ENCODE data around the gene ME3.
A peak's percentile ranks its signal among the peaks of the same experiment; 100 is the strongest.

The ME3 gene

GRCh38 chr11:86459002-86459385 lies 213.4 kb downstream of the ME3 start:
- no peak overlapping the region for H3K27ac ChIP-seq (ENCODE audit: low read length)
- H3K4me2 ChIP-seq (ENCODE audit: low read depth, low read length): no peak overlapping the region

GRCh38 chr11:86458294-86459001 lies 214.0 kb downstream of the ME3 start:
- no peaks in the 10 kb centered on the region for H3K9me3 ChIP-seq (replicated peaks; ENCODE audit: insufficient read depth, low read length)
- H4K20me1 ChIP-seq (ENCODE audit: insufficient read depth, low read length): no peaks in the 10 kb centered on the region
- no peaks in the 10 kb centered on the region for H3F3A ChIP-seq (ENCODE audit: insufficient read depth, low read length)
- H3K27me3 ChIP-seq (replicated peaks; ENCODE audit: insufficient read depth, low read length): no peaks in the 10 kb centered on the region
- no peak overlapping the region for H3K9ac ChIP-seq (ENCODE audit: low read length)
- H3K4me1 ChIP-seq (ENCODE audit: low read length): peaks cover 7% of the 10 kb centered on the region; the same call in 1 of the 2 replicates
- no peaks in the 10 kb centered on the region for H3K9me2 ChIP-seq (replicated peaks; ENCODE audit: insufficient read depth, low read length)
- no peaks in the 10 kb centered on the region for H3K79me2 ChIP-seq (ENCODE audit: low read length)
- no peak overlapping the region for H3K27ac ChIP-seq (ENCODE audit: low read length)
- no peak for DNase-seq
- no peak overlapping the region for H2AFZ ChIP-seq (ENCODE audit: low read length)
- H3K4me2 ChIP-seq (ENCODE audit: low read depth, low read length): no peak overlapping the region
- H3K36me3 ChIP-seq (replicated peaks; ENCODE audit: insufficient read depth, low read length): no peaks in the 10 kb centered on the region
- TF ChIP-seq CTCF (IDR thresholded peaks at IDR 0.05; ENCODE audit: low read length) (no peak), EZH2 (optimal IDR thresholded peaks at IDR 0.05; ENCODE audit: low read depth, low read length) (no peak), EZH2phosphoT487 (IDR thresholded peaks at IDR 0.05; ENCODE audit: low read length) (no peak)
- no peak overlapping the region for H3K4me3 ChIP-seq (ENCODE audit: low read length)

More at GRCh38 chr11:86459002-86459385, 213.4 kb downstream of the ME3 start:
- Histone ChIP-seq H3K27me3 (replicated peaks; ENCODE audit: insufficient read depth, low read length) (no peaks in the 10 kb centered on the region), H4K20me1 (ENCODE audit: insufficient read depth, low read length) (no peaks in the 10 kb centered on the region), H3K9ac (ENCODE audit: low read length) (no peak overlapping the region), H3K9me3 (replicated peaks; ENCODE audit: insufficient read depth, low read length) (no peaks in the 10 kb centered on the region), H3K4me3 (ENCODE audit: low read length) (no peak overlapping the region), H3K4me1 (ENCODE audit: low read length) (peaks cover 5% of the 10 kb centered on the region; the same call in 1 of the 2 replicates), H3K9me2 (replicated peaks; ENCODE audit: insufficient read depth, low read length) (no peaks in the 10 kb centered on the region), H3K79me2 (ENCODE audit: low read length) (no peaks in the 10 kb centered on the region), H3K36me3 (replicated peaks; ENCODE audit: insufficient read depth, low read length) (no peaks in the 10 kb centered on the region), H2AFZ (ENCODE audit: low read length) (no peak overlapping the region), H3F3A (ENCODE audit: insufficient read depth, low read length) (no peaks in the 10 kb centered on the region)
- TF ChIP-seq EZH2phosphoT487 (IDR thresholded peaks at IDR 0.05; ENCODE audit: low read length) (no peak), EZH2 (optimal IDR thresholded peaks at IDR 0.05; ENCODE audit: low read depth, low read length) (no peak), CTCF (IDR thresholded peaks at IDR 0.05; ENCODE audit: low read length) (no peak)
- no peak for DNase-seq

GRCh38 chr11:86456075-86456939 lies 216.1 kb downstream of the ME3 start:
- Histone ChIP-seq H3K4me2 (ENCODE audit: low read depth, low read length) (no peak overlapping the region), H3K4me3 (ENCODE audit: low read length) (no peak overlapping the region), H3F3A (ENCODE audit: insufficient read depth, low read length) (no peaks in the 10 kb centered on the region), H3K27ac (ENCODE audit: low read length) (no peak overlapping the region), H2AFZ (ENCODE audit: low read length) (no peak overlapping the region), H3K4me1 (ENCODE audit: low read length) (peaks cover 10% of the 10 kb centered on the region; the same call in 1 of the 2 replicates), H4K20me1 (ENCODE audit: insufficient read depth, low read length) (no peaks in the 10 kb centered on the region), H3K79me2 (ENCODE audit: low read length) (no peaks in the 10 kb centered on the region), H3K9ac (ENCODE audit: low read length) (no peak overlapping the region), H3K9me2 (replicated peaks; ENCODE audit: insufficient read depth, low read length) (no peaks in the 10 kb centered on the region), H3K36me3 (replicated peaks; ENCODE audit: insufficient read depth, low read length) (no peaks in the 10 kb centered on the region), H3K27me3 (replicated peaks; ENCODE audit: insufficient read depth, low read length) (no peaks in the 10 kb centered on the region), H3K9me3 (replicated peaks; ENCODE audit: insufficient read depth, low read length) (no peaks in the 10 kb centered on the region)
- DNase-seq: peak; percentile 77
- TF ChIP-seq EZH2phosphoT487 (IDR thresholded peaks at IDR 0.05; ENCODE audit: low read length): no peak
- TF ChIP-seq CTCF (IDR thresholded peaks at IDR 0.05; ENCODE audit: low read length): peak; percentile 92
- no peak for TF ChIP-seq EZH2 (optimal IDR thresholded peaks at IDR 0.05; ENCODE audit: low read depth, low read length)

All from MM.1S (cell line).